Kidney (tissue), 14 donors: ENCODE results near the gene PLXNB3. TPM values are rescaled to one million over a fixed set of nuclear protein-coding genes. Genes with fewer than 3 reads are reported as not detected.

Experiments used
- DNase-seq, 5 donors: peaks; one replicate each; pipeline ENCODE4 v3.0.0-alpha.2; 2013 to 2020
- FAIRE-seq: peaks from 2 replicates; lab custom pipeline; 2012; peaks lifted over from hg19 to GRCh38; lab: Jason Lieb, UNC
- H3K27ac ChIP-seq, 2 donors: one replicate each; pipeline ENCODE4 v1.7.0; 2013; ENCODE audit warnings: low read depth in 2 of 2, low read length in 2 of 2, inconsistent platforms in 1 of 2
- H3K27me3 ChIP-seq: one replicate; pipeline ENCODE4 v1.7.1; 2013; ENCODE audit warnings: low read length, inconsistent platforms; ENCODE audit not compliant: control insufficient read depth, insufficient read depth
- H3K36me3 ChIP-seq, 3 donors: one replicate each; pipeline versions ENCODE4 v1.7.0 to v1.7.1; 2013; ENCODE audit warnings: low read length in 3 of 3, control low read depth in 1 of 3, inconsistent platforms in 1 of 3; ENCODE audit not compliant: insufficient read depth in 3 of 3, control insufficient read depth in 2 of 3
- H3K4me1 ChIP-seq, 3 donors: one replicate each; pipeline versions ENCODE4 v1.7.0 to v1.7.1; 2013; ENCODE audit warnings: low read length in 3 of 3, inconsistent platforms in 1 of 3, low read depth in 1 of 3; ENCODE audit not compliant: control insufficient read depth in 2 of 3, insufficient read depth in 2 of 3
- H3K4me3 ChIP-seq, 3 donors: one replicate each; pipeline versions ENCODE4 v1.7.0 to v1.8.1; 2013; ENCODE audit warnings: low read length in 3 of 3, control low read depth in 1 of 3, inconsistent platforms in 1 of 3
- H3K9ac ChIP-seq, 3 donors: one replicate each; pipeline versions ENCODE4 v1.7.0 to v1.7.1; 2013; ENCODE audit warnings: low read length in 3 of 3, control low read depth in 1 of 3, inconsistent platforms in 1 of 3
- H3K9me3 ChIP-seq, 3 donors: one replicate each; pipeline versions ENCODE4 v1.7.0 to v1.7.1; 2013; ENCODE audit warnings: low read length in 3 of 3, control low read depth in 1 of 3, inconsistent platforms in 1 of 3; ENCODE audit not compliant: control insufficient read depth in 2 of 3, insufficient read depth in 1 of 3
- CTCF ChIP-seq: IDR thresholded peaks from 3 replicates; pipeline ENCODE4 v1.5.1; 2012; ENCODE audit warnings: mild to moderate bottlenecking, moderate library complexity, borderline replicate concordance; ENCODE audit not compliant: insufficient read depth; ENCODE audit errors: extremely low read depth
- intact Hi-C: fragments of 100-400 bp; cut with DNase I; formaldehyde crosslinking; loops from one replicate; pipeline ENCODE4 v1.11.1; 2022
- polyA plus RNA-seq: library from polyadenylated mRNA; stranded (reverse); fragments of 350-450 nt; fragmentation: Illumina TruSeq; extraction: RNeasy Lipid Tissue Mini Kit (QIAGEN cat#74804); gene quantifications from one replicate; pipeline ENCODE4 v1.2.3, GENCODE V29; 2014; ENCODE audit warnings: low read depth, low replicate concordance; ENCODE audit not compliant: insufficient read depth
- total RNA-seq: library from RNA; stranded (reverse); fragmentation: NEBNext Ultra II Directional; extraction: Animal tissue kit (Norgen Biotek cat#: 25700); gene quantifications from one replicate; pipeline ENCODE4 v1.2.1, GENCODE V29; 2021
- donor health status: control.
- donor health status: control.
- donor health status: control.
- donor health status: control.
- donor health status: control.
- donor health status: DM: yes; HTN: yes; CAD: no.
- donor health status: Normal renal cell carcinoma (clear cell type).

The PLXNB3 gene
- total and polyA plus RNA-seq, 2 donors from 2014 or later = 2.2 to 5.6 TPM

- DNase-seq = peak in 2 of 5 donors; percentile 26 to 62
- intact Hi-C loops = no loop called here
These were observed 8.5 kb downstream of the PLXNB3 start for GRCh38 chrX:153772316-153773217.

GRCh38 chrX:153773218-153773611 is 9.2 kb downstream of the PLXNB3 start:
- H3K27ac ChIP-seq = no peak overlapping the region
- H3K9me3 ChIP-seq = no peaks in the 10 kb centered on the region
- no peaks in the 10 kb centered on the region for H3K27me3 ChIP-seq
- H3K4me3 ChIP-seq = no peak overlapping the region
- intact Hi-C loops = no loop called here
- no peak for TF ChIP-seq CTCF
- no peak for FAIRE-seq
- no peak for DNase-seq
- H3K9ac ChIP-seq = no peak overlapping the region
- H3K36me3 ChIP-seq = no peaks in the 10 kb centered on the region
- H3K4me1 ChIP-seq = no peaks in the 10 kb centered on the region

More at GRCh38 chrX:153772316-153773217, 8.5 kb downstream of the PLXNB3 start:
- no peaks in the 10 kb centered on the region for H3K27me3 ChIP-seq
- no peak overlapping the region for H3K4me3 ChIP-seq
- no peak for TF ChIP-seq CTCF
- H3K27ac ChIP-seq = no peak overlapping the region
- no peaks in the 10 kb centered on the region for H3K36me3 ChIP-seq
- no peak for FAIRE-seq
- no peaks in the 10 kb centered on the region for H3K9me3 ChIP-seq
- no peaks in the 10 kb centered on the region for H3K4me1 ChIP-seq
- H3K9ac ChIP-seq = no peak overlapping the region

GRCh38 chrX:153773741-153774575 is 9.9 kb downstream of the PLXNB3 start:
- intact Hi-C loops = no loop called here
- Histone ChIP-seq H3K27ac (no peak overlapping the region), H3K9ac (no peak overlapping the region), H3K4me1 (no peaks in the 10 kb centered on the region), H3K27me3 (no peaks in the 10 kb centered on the region), H3K4me3 (no peak overlapping the region), H3K36me3 (no peaks in the 10 kb centered on the region), H3K9me3 (no peaks in the 10 kb centered on the region)
- FAIRE-seq (no peak), DNase-seq (peak in 2 of 5 donors; percentile 24 to 73)
- no peak for TF ChIP-seq CTCF
